Activated CD4-positive, alpha-beta T cell treated with anti-CD3 and anti-CD28 coated beads for 36 hours (primary cell): ENCODE measurements around the gene METTL15. TPM values are rescaled to one million over a fixed set of nuclear protein-coding genes. Genes with fewer than 3 reads are reported as not detected.
"Not testable (repeated sequence)": the region's sequence is repeated elsewhere in the genome, so short reads cannot be mapped to it uniquely, and the experiment has no call there.

Source experiments
- ATAC-seq: fragments of 200-7000 bp; cut with Tn5 transposase; one replicate; pipeline ENCODE4 v1.10.0; 2021; ENCODE audit warnings: mild to moderate bottlenecking, moderate library complexity
- CTCF ChIA-PET: fragments of 350-600 bp; sonication (Branson Sonifier 250); formaldehyde crosslinking; loops from one replicate; lab custom pipeline; 2021; ENCODE audit warnings: antibody characterized with exemption; lab: Charles Lee
- POLR2A ChIA-PET: fragments of 350-600 bp; sonication (Branson Sonifier 250); formaldehyde crosslinking; loops from one replicate; lab custom pipeline; 2021; ENCODE audit warnings: antibody characterized with exemption, inconsistent platforms; lab: Charles Lee
- DNase-seq: peaks from one replicate; pipeline ENCODE4 v3.0.0-alpha.2; 2020
- H3K27ac Mint-ChIP-seq: one replicate; pipeline ENCODE4 v1.8.0; 2021; ENCODE audit warnings: mixed read lengths
- H3K27me3 Mint-ChIP-seq: one replicate; pipeline ENCODE4 v1.8.0; 2021; ENCODE audit warnings: mixed read lengths
- H3K36me3 Mint-ChIP-seq: one replicate; pipeline ENCODE4 v1.8.0; 2021; ENCODE audit warnings: low read depth, mixed read lengths
- H3K4me1 Mint-ChIP-seq: one replicate; pipeline ENCODE4 v1.8.0; 2021; ENCODE audit warnings: mixed read lengths
- H3K4me3 Mint-ChIP-seq: one replicate; pipeline ENCODE4 v1.8.0; 2021; ENCODE audit warnings: mild to moderate bottlenecking, moderate library complexity, mixed read lengths
- H3K9me3 Mint-ChIP-seq: one replicate; pipeline ENCODE4 v1.8.0; 2021; ENCODE audit warnings: low read depth, mixed read lengths
- intact Hi-C, 2 experiments: fragments of 100-400 bp; cut with DNase I in 1 of 2; cut with micrococcal nuclease in 1 of 2; formaldehyde crosslinking; loops; one replicate each; pipeline versions ENCODE4 v1.14.2 to v1.15.1; 2022 to 2024; cut with DNase I, micrococcal nuclease
- total RNA-seq, 2 experiments: library from RNA; stranded (reverse); gene quantifications; one replicate each; pipeline ENCODE4 v1.2.3, GENCODE V29; 2021

The METTL15 gene
- total RNA-seq, 2 experiments from 2014 or later = 13.0 to 16.0 TPM

- H3K9me3 Mint-ChIP-seq = no peaks in the 10 kb centered on the region
- DNase-seq (peak; percentile 69), ATAC-seq (peak; percentile 37)
- no peaks in the 10 kb centered on the region for H3K27me3 Mint-ChIP-seq
- H3K4me3 Mint-ChIP-seq = peak overlapping the region; percentile 98
- peaks cover 40% of the 10 kb centered on the region for H3K4me1 Mint-ChIP-seq
- intact Hi-C loops = no loop called here
- ChIA-PET POLR2A (no interaction called here), CTCF (no interaction called here)
- H3K27ac Mint-ChIP-seq = peak overlapping the region; percentile 91
- H3K36me3 Mint-ChIP-seq = peaks cover 25% of the 10 kb centered on the region
Observed at GRCh38 chr11:28110108-28110820, 2.1 kb downstream of the METTL15 start.

GRCh38 chr11:28110821-28111200 is 2.6 kb downstream of the METTL15 start:
- Mint-ChIP-seq H3K4me3 (peak overlapping the region; percentile 98), H3K36me3 (peaks cover 28% of the 10 kb centered on the region), H3K4me1 (peaks cover 35% of the 10 kb centered on the region), H3K9me3 (no peaks in the 10 kb centered on the region), H3K27me3 (no peaks in the 10 kb centered on the region), H3K27ac (peak overlapping the region; percentile 91)
- POLR2A ChIA-PET = no interaction called here
- intact Hi-C loops = no loop called here
- DNase-seq = no peak
- CTCF ChIA-PET = no interaction called here
- no peak for ATAC-seq

DNA sequence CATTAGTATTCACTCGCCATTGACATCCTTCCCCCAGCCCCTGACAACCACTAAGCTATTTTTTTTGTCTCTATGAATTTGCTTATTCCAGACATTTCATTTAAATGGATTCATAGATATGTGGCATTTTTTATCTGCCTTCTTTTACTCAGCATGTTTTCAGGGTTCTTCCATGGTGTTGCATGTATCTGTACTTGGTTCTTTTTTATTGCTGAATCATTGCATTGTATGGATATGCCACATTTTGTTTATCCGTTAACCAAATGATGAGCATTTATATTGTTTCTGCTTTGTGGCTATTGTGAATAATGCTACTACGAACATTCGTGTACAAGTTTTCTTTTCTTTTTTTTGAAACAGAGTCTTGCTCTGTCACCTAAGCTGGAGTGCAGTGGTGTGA is 5.9 kb downstream of the METTL15 start:
- intact Hi-C loops = no loop called here
- no peaks in the 10 kb centered on the region for H3K9me3 Mint-ChIP-seq
- peaks cover 30% of the 10 kb centered on the region for H3K36me3 Mint-ChIP-seq
- peaks cover 38% of the 10 kb centered on the region for H3K4me1 Mint-ChIP-seq
- ChIA-PET CTCF (no interaction called here), POLR2A (interaction anchor here (0.6 kb wide), 1 partner anchor 997 kb away, joined by 3 read pairs; no protein-coding TSS in a partner anchor)
- H3K27ac Mint-ChIP-seq = no peak overlapping the region
- ATAC-seq (no peak), DNase-seq (no peak)
- H3K4me3 Mint-ChIP-seq = no peak overlapping the region
- no peaks in the 10 kb centered on the region for H3K27me3 Mint-ChIP-seq

GRCh38 chr11:28114731-28115130 is 6.5 kb downstream of the METTL15 start:
- Mint-ChIP-seq H3K9me3 (no peaks in the 10 kb centered on the region), H3K4me1 (peaks cover 34% of the 10 kb centered on the region), H3K27ac (no peak overlapping the region), H3K27me3 (no peaks in the 10 kb centered on the region), H3K36me3 (peaks cover 32% of the 10 kb centered on the region), H3K4me3 (no peak overlapping the region)
- DNase-seq = no peak
- intact Hi-C loops = no loop called here
- ATAC-seq = no peak
- POLR2A ChIA-PET = interaction anchor here (0.6 kb wide), 1 partner anchor 996 kb away, joined by 3 read pairs; no protein-coding TSS in a partner anchor
- CTCF ChIA-PET = no interaction called here

- Mint-ChIP-seq H3K9me3 (no peaks in the 10 kb centered on the region), H3K27ac (no peak overlapping the region), H3K36me3 (peaks cover 25% of the 10 kb centered on the region), H3K27me3 (no peaks in the 10 kb centered on the region), H3K4me1 (peaks cover 21% of the 10 kb centered on the region), H3K4me3 (no peak overlapping the region)
- CTCF ChIA-PET = no interaction called here
- POLR2A ChIA-PET = no interaction called here
- intact Hi-C loops = no loop called here
- ATAC-seq (no peak), DNase-seq (no peak)
Observed at GRCh38 chr11:28117712-28118111, 9.5 kb downstream of the METTL15 start.

DNA sequence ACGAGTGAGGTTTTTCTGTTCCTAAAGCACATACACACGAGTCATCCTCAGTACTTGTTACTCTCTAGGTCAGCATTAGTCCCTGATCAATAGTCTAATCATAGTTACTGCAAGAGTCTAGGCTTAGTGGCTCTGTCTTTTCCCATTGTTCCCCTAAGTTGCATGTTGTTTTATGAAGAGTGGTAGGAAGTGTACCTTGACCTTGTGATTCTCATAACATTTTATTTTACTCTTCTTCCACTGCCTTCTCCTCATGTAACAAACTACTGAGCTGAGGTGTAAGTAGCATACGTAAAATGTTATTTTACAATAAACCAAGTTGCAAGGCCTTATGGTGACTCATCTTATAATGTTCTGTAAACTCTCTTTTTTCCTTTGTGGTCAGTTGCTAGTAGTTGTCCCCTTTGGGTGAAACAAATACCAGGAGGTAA is 15.0 kb downstream of the METTL15 start:
- DNase-seq (no peak), ATAC-seq (no peak)
- POLR2A ChIA-PET = no interaction called here
- CTCF ChIA-PET = no interaction called here
- H3K9me3 Mint-ChIP-seq = no peaks in the 10 kb centered on the region
- no peaks in the 10 kb centered on the region for H3K27me3 Mint-ChIP-seq
- no peak overlapping the region for H3K27ac Mint-ChIP-seq
- H3K4me3 Mint-ChIP-seq = no peak overlapping the region
- H3K36me3 Mint-ChIP-seq = peaks cover 21% of the 10 kb centered on the region
- peaks cover 13% of the 10 kb centered on the region for H3K4me1 Mint-ChIP-seq
- intact Hi-C loops = no loop called here

- ChIA-PET POLR2A (no interaction called here), CTCF (interaction anchor here (0.7 kb wide), 1 partner anchor 21 kb away, joined by 3 read pairs; no protein-coding TSS in a partner anchor)
- Mint-ChIP-seq H3K36me3 (peaks cover 49% of the 10 kb centered on the region), H3K4me3 (no peak overlapping the region), H3K9me3 (peaks cover 11% of the 10 kb centered on the region), H3K4me1 (no peaks in the 10 kb centered on the region), H3K27me3 (no peaks in the 10 kb centered on the region), H3K27ac (no peak overlapping the region)
- no peak for DNase-seq
- no peak for ATAC-seq
- intact Hi-C loops = no loop called here
Observed at GRCh38 chr11:28132548-28132947, 24.4 kb downstream of the METTL15 start.

- Mint-ChIP-seq H3K27ac (no peak overlapping the region), H3K9me3 (peaks cover 13% of the 10 kb centered on the region), H3K4me1 (no peaks in the 10 kb centered on the region), H3K27me3 (no peaks in the 10 kb centered on the region), H3K4me3 (no peak overlapping the region), H3K36me3 (peaks cover 54% of the 10 kb centered on the region)
- intact Hi-C loops = no loop called here
- CTCF ChIA-PET = interaction anchor here (0.7 kb wide), 1 partner anchor 21 kb away, joined by 3 read pairs; no protein-coding TSS in a partner anchor
- DNase-seq (no peak), ATAC-seq (no peak)
- POLR2A ChIA-PET = no interaction called here
Observed at GRCh38 chr11:28133146-28133545, 25.0 kb downstream of the METTL15 start.

- H3K4me3 Mint-ChIP-seq, intact Hi-C loops: not testable (repeated sequence)
Observed at GRCh38 chr11:28136157-28136556, 28.0 kb downstream of the METTL15 start.

DNA sequence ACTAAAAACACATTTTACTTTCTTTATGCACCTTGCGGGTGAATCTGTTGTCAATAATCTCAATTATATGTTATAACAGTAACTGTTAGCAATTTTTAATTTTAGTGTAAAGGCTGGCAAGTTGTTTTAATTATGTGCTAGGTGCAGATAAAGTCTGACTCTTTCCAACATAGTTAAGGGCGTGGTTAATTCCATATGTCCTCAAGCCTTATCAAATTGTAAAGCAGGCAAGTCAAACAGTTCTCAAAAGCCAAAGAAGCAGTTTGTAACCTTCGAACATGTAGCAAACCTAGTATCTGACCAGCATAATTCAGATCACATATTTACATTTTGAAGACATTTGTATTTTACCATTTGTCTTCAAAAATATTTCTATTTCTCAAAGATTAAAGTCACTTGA is 29.2 kb downstream of the METTL15 start:
- Mint-ChIP-seq H3K4me3 (no peak overlapping the region), H3K4me1 (no peaks in the 10 kb centered on the region), H3K36me3 (peaks cover 71% of the 10 kb centered on the region), H3K9me3 (peaks cover 31% of the 10 kb centered on the region), H3K27me3 (no peaks in the 10 kb centered on the region), H3K27ac (no peak overlapping the region)
- intact Hi-C loops = no loop called here
- DNase-seq = no peak
- POLR2A ChIA-PET = no interaction called here
- CTCF ChIA-PET = interaction anchor here (1.3 kb wide), 1 partner anchor 40 kb away, joined by 3 read pairs; no protein-coding TSS in a partner anchor
- no peak for ATAC-seq

More at GRCh38 chr11:28136157-28136556, 28.0 kb downstream of the METTL15 start:
- CTCF ChIA-PET = interaction anchor here (1.3 kb wide), 1 partner anchor 39 kb away, joined by 3 read pairs; no protein-coding TSS in a partner anchor
- Mint-ChIP-seq H3K9me3 (peaks cover 31% of the 10 kb centered on the region), H3K36me3 (peaks cover 72% of the 10 kb centered on the region)
- POLR2A ChIA-PET, H3K27ac Mint-ChIP-seq, ATAC-seq, DNase-seq, H3K27me3 Mint-ChIP-seq, H3K4me1 Mint-ChIP-seq: not testable (repeated sequence)

DNA sequence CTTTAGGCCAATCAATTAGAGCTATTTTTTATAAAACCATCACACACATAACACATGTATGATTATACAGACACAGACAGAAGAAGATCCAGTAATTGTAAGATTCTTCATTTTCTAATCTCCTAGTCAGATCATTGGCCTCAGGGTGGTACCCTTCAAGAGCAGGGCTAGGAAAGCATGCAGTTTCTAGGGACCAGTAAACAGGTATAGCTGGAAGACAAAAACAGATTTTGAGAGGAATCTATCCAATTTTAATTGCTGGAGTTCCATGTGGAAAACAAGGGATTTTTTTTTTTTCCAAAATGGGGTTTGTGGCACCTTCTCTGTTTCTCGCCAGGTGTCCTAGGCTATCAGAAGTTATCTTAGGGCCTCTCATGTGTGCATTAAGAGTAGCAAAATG is 29.6 kb downstream of the METTL15 start:
- CTCF ChIA-PET = no interaction called here
- intact Hi-C loops = no loop called here
- no peaks in the 10 kb centered on the region for H3K27me3 Mint-ChIP-seq
- H3K4me1 Mint-ChIP-seq = no peaks in the 10 kb centered on the region
- ATAC-seq = no peak
- no peak overlapping the region for H3K4me3 Mint-ChIP-seq
- no peak for DNase-seq
- H3K9me3 Mint-ChIP-seq = peaks cover 31% of the 10 kb centered on the region
- no peak overlapping the region for H3K27ac Mint-ChIP-seq
- H3K36me3 Mint-ChIP-seq = peaks cover 73% of the 10 kb centered on the region
- POLR2A ChIA-PET = no interaction called here

DNA sequence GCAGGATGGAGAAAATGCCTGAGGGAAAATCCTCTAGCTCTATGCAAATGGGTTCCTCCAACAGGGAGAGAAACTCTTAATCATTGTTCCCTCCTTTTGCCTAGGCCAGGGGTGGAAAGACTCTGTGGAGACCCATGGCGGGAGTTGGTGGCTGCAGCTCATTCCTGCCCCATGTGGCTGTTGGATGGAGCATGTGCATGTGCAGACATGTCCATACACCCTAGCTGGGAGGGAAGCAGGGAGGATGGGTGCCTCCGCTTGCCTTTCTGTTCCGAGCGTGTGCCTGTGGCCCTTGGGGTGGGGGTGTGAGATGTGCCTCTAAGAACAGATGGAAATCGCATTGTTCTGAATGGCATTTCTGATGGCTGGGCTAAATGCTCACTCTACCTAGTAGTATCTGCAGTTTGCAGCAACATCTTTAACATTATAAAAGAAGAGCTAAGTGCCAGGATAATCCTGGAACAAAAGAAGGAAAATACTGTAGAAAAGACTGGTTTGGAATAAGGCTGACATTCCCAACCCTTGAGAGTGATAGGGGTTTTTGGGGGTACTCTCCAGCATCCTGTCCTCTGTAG is 31.7 kb downstream of the METTL15 start:
- no peak overlapping the region for H3K4me3 Mint-ChIP-seq
- ATAC-seq = no peak
- CTCF ChIA-PET = no interaction called here
- DNase-seq = no peak
- H3K9me3 Mint-ChIP-seq = peaks cover 28% of the 10 kb centered on the region
- H3K27me3 Mint-ChIP-seq = no peaks in the 10 kb centered on the region
- H3K27ac Mint-ChIP-seq = no peak overlapping the region
- peaks cover 59% of the 10 kb centered on the region for H3K36me3 Mint-ChIP-seq
- POLR2A ChIA-PET = no interaction called here
- intact Hi-C loops = no loop called here
- no peaks in the 10 kb centered on the region for H3K4me1 Mint-ChIP-seq
